Measurements from ENCODE around the gene TMEM253. TPM values are rescaled to one million over a fixed set of nuclear protein-coding genes. Genes with fewer than 3 reads are reported as not detected.

The TMEM253 gene
- total and polyA plus RNA-seq, 8 donors = 0.16 to 4.9 (median 1.1) TPM

DNA sequence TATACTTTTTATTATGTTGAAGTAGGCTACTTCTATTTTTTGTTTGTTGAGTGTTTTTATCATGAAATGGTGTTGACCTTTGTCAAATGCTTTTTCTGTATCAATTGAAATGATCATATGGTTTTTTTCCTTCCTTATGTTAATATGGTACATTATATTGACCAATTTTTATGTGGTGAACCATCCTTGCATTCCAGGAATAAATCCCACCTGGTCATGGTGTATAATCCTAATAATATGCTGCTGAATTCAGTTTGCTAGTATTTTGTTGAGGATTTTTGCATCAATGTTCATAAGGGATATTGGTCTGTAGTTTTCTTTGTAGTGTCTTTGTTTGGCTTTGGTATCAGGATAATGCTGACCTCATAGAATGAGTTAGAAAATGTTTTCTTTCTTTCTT is 44.6 kb downstream of the TMEM253 start:
- intact Hi-C loops (cut with DNase I) = no loop called here
- DNase-seq (no peak), ATAC-seq (no peak), FAIRE-seq (no peak)
- no peak overlapping the region for H3K27ac ChIP-seq
- no peaks in the 10 kb centered on the region for H3K4me1 ChIP-seq
- TF ChIP-seq, protein P1, sequence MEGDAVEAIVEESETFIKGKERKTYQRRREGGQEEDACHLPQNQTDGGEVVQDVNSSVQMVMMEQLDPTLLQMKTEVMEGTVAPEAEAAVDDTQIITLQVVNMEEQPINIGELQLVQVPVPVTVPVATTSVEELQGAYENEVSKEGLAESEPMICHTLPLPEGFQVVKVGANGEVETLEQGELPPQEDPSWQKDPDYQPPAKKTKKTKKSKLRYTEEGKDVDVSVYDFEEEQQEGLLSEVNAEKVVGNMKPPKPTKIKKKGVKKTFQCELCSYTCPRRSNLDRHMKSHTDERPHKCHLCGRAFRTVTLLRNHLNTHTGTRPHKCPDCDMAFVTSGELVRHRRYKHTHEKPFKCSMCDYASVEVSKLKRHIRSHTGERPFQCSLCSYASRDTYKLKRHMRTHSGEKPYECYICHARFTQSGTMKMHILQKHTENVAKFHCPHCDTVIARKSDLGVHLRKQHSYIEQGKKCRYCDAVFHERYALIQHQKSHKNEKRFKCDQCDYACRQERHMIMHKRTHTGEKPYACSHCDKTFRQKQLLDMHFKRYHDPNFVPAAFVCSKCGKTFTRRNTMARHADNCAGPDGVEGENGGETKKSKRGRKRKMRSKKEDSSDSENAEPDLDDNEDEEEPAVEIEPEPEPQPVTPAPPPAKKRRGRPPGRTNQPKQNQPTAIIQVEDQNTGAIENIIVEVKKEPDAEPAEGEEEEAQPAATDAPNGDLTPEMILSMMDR (IDR thresholded peaks at IDR 0.05) = no peak
- no peaks in the 10 kb centered on the region for H3K27me3 ChIP-seq
- no peaks in the 10 kb centered on the region for H3K9me3 ChIP-seq
- H3K4me3 ChIP-seq = no peak overlapping the region
- no peaks in the 10 kb centered on the region for H3K36me3 ChIP-seq

DNA sequence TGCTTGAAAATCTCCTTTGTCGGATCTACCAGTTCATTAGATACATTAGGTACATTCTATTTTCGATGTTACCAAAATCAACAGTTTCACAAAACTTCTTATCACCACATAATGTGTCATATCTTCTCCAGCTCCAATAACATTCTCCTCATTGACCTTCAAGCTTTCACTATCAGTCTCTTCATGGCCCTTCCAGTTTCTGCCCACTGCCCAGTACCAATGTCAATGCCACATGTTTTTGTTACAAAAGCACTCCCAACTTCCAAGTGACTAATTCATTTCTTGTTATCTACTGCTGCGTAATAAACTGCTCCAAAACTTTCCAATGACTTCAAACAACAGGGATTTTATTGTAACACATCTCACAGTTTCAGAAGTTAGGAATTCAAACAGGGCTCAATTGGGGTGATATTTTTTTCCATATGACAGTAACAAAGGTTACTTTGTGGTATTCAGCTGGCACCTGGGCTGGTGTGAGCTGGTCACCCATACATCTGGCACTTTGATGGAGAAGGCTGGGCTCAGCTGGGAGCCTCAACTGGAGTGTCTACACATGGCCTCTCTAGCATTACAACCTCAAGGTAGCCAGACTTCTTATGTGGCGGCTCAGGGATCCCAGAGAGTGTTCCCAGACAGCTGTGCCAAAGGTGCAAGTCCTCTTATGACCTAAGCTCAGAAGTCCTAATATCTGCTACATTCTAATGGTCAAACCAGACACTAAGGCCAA is 48.9 kb downstream of the TMEM253 start:
- no peak for ATAC-seq

More for the DNA sequence above, 48.9 kb downstream of the TMEM253 start:
- intact Hi-C loops (cut with DNase I) = no loop called here
- Histone ChIP-seq H3K27ac (no peak overlapping the region), H3K9me3 (no peaks in the 10 kb centered on the region), H3K27me3 (no peaks in the 10 kb centered on the region), H3K4me1 (no peaks in the 10 kb centered on the region), H3K36me3 (no peaks in the 10 kb centered on the region), H3K4me3 (no peak overlapping the region)
- 80 to 81% methylated on average over 4 of the region's 4 CpGs for WGBS, 2 donors
- TF ChIP-seq, protein P1 (IDR thresholded peaks at IDR 0.05) = no peak
- FAIRE-seq = no peak
- DNase-seq = no peak

Other genes with a start within 250 kb of the TMEM253 start
- gene RNASE3, start 209.7 kb upstream of the TMEM253 start, total RNA-seq = not detected
- not detected for gene RNASE3, start 209.7 kb upstream of the TMEM253 start, polyA plus RNA-seq
- gene RNASE2, start 145.6 kb upstream of the TMEM253 start, total RNA-seq = 1 to 10 TPM in 2 of 6 donors, under 1 TPM in 3, not detected in 1; 0.28 to 1.3 (median 0.72) TPM
- under 1 TPM; 0.27 to 0.45 TPM for gene RNASE2, start 145.6 kb upstream of the TMEM253 start, polyA plus RNA-seq
- 10 to 100 TPM; 19.0 to 34.1 (median 25.6) TPM for gene METTL17, start 111.1 kb upstream of the TMEM253 start, total RNA-seq
- gene METTL17, start 111.1 kb upstream of the TMEM253 start, polyA plus RNA-seq = 100 to 1,000 TPM in 1 of 2 donors, 10 to 100 TPM in 1; 61.2 to 103 TPM
- gene SLC39A2, start 101.8 kb upstream of the TMEM253 start, total RNA-seq = not detected
- under 1 TPM in 1 of 2 donors, not detected in 1; 0.09 TPM for gene SLC39A2, start 101.8 kb upstream of the TMEM253 start, polyA plus RNA-seq
- gene NDRG2, start 76.0 kb upstream of the TMEM253 start, total RNA-seq = 10 to 100 TPM; 37.5 to 75.4 (median 47.4) TPM
- gene NDRG2, start 76.0 kb upstream of the TMEM253 start, polyA plus RNA-seq = 100 to 1,000 TPM; 104 to 159 TPM
- under 1 TPM in 1 of 6 donors, not detected in 5; 0.23 TPM for gene TPPP2, start 70.8 kb upstream of the TMEM253 start, total RNA-seq
- under 1 TPM; 0.46 to 0.59 TPM for gene TPPP2, start 70.8 kb upstream of the TMEM253 start, polyA plus RNA-seq
- gene RNASE13, start 66.3 kb upstream of the TMEM253 start, total RNA-seq = under 1 TPM in 2 of 6 donors, not detected in 4; 0.08 to 0.12 TPM
- gene RNASE13, start 66.3 kb upstream of the TMEM253 start, polyA plus RNA-seq = under 1 TPM; 0.15 to 0.23 TPM
- under 1 TPM in 4 of 6 donors, not detected in 2; 0.23 to 0.78 (median 0.28) TPM for gene RNASE7, start 58.7 kb upstream of the TMEM253 start, total RNA-seq
- gene RNASE7, start 58.7 kb upstream of the TMEM253 start, polyA plus RNA-seq = under 1 TPM in 1 of 2 donors, not detected in 1; 0.11 TPM
- not detected for gene RNASE8, start 43.2 kb upstream of the TMEM253 start, total RNA-seq
- not detected for gene RNASE8, start 43.2 kb upstream of the TMEM253 start, polyA plus RNA-seq
- gene ARHGEF40, start 30.8 kb upstream of the TMEM253 start, total RNA-seq = 10 to 100 TPM; 24.5 to 58.0 (median 36.4) TPM
- gene ARHGEF40, start 30.8 kb upstream of the TMEM253 start, polyA plus RNA-seq = 10 to 100 TPM; 68.8 to 77.0 TPM
- 10 to 100 TPM; 13.5 to 23.6 (median 16.1) TPM for gene ZNF219, start 2.4 kb upstream of the TMEM253 start, total RNA-seq
- gene ZNF219, start 2.4 kb upstream of the TMEM253 start, polyA plus RNA-seq = 10 to 100 TPM; 19.8 to 20.5 TPM
- not detected for gene OR5AU1, start 55.0 kb downstream of the TMEM253 start, total RNA-seq
- gene OR5AU1, start 55.0 kb downstream of the TMEM253 start, polyA plus RNA-seq = not detected
- gene HNRNPC, start 168.4 kb downstream of the TMEM253 start, total RNA-seq = 100 to 1,000 TPM; 118 to 257 (median 175) TPM
- 100 to 1,000 TPM; 259 to 269 TPM for gene HNRNPC, start 168.4 kb downstream of the TMEM253 start, polyA plus RNA-seq
- gene RPGRIP1, start 179.0 kb downstream of the TMEM253 start, total RNA-seq = under 1 TPM in 3 of 6 donors, not detected in 3; 0.16 to 0.23 (median 0.21) TPM
- gene RPGRIP1, start 179.0 kb downstream of the TMEM253 start, polyA plus RNA-seq = under 1 TPM; 0.08 to 0.31 TPM